GM21737 (cell line): Measurements from ENCODE around the gene SNCG.
"Not testable (repeated sequence)": the region's sequence is repeated elsewhere in the genome, so short reads cannot be mapped to it uniquely, and the experiment has no call there.

Experiments used
- ATAC-seq: cut with Tn5 transposase; IDR thresholded peaks from one replicate; pipeline ENCODE4 v1.9.1; 2021; ENCODE audit warnings: mild to moderate bottlenecking, moderate library complexity; ENCODE audit not compliant: unreplicated experiment

SNCG gene

GRCh38 chr10:86972613-86973380, 14.4 kb downstream of the SNCG start:
- ATAC-seq = no peak

- no peak for ATAC-seq
Observed at GRCh38 chr10:86974484-86974883, 16.1 kb downstream of the SNCG start.

- no peak for ATAC-seq
Observed at GRCh38 chr10:86976362-86977056, 18.1 kb downstream of the SNCG start.

- ATAC-seq = not testable (repeated sequence)
Observed at GRCh38 chr10:86978457-86978856, 20.1 kb downstream of the SNCG start.

GRCh38 chr10:86979296-86979818, 21.0 kb downstream of the SNCG start:
- ATAC-seq = no peak

- ATAC-seq = no peak
Observed at GRCh38 chr10:86979977-86980448, 21.6 kb downstream of the SNCG start.

GRCh38 chr10:86981020-86981419, 22.6 kb downstream of the SNCG start:
- ATAC-seq = not testable (repeated sequence)

- no peak for ATAC-seq
Observed at GRCh38 chr10:86981716-86982115, 23.3 kb downstream of the SNCG start.

GRCh38 chr10:86984498-86984897, 26.1 kb downstream of the SNCG start:
- ATAC-seq = not testable (repeated sequence)

- no peak for ATAC-seq
Observed at GRCh38 chr10:86988520-86988919, 30.1 kb downstream of the SNCG start.

GRCh38 chr10:86991362-86991761, 33.0 kb downstream of the SNCG start:
- ATAC-seq = not testable (repeated sequence)

GRCh38 chr10:86992456-86992855, 34.1 kb downstream of the SNCG start:
- ATAC-seq = no peak

- ATAC-seq = no peak
Observed at GRCh38 chr10:86992929-86993328, 34.5 kb downstream of the SNCG start.

GRCh38 chr10:86999802-87000403, 41.5 kb downstream of the SNCG start:
- not testable (repeated sequence) for ATAC-seq

- ATAC-seq = no peak
Observed at GRCh38 chr10:87000491-87000890, 42.1 kb downstream of the SNCG start.

- not testable (repeated sequence) for ATAC-seq
Observed at GRCh38 chr10:87007124-87007523, 48.7 kb downstream of the SNCG start.

GRCh38 chr10:87007674-87008073, 49.3 kb downstream of the SNCG start:
- ATAC-seq = not testable (repeated sequence)

GRCh38 chr10:87008303-87008702, 49.9 kb downstream of the SNCG start:
- not testable (repeated sequence) for ATAC-seq

GRCh38 chr10:87009134-87009696, 50.8 kb downstream of the SNCG start:
- ATAC-seq = not testable (repeated sequence)
